Measurements from ENCODE around the gene ABCD1. TPM values are rescaled to one million over a fixed set of nuclear protein-coding genes. Genes with fewer than 3 reads are reported as not detected.

ABCD1 gene
- total and polyA plus RNA-seq, 9 of the 15 experiments (the other 6 are each of a cell fraction or from before 2014, with no cell fraction given), result 0.07 to 6.9 (median 2.2) TPM

DNA sequence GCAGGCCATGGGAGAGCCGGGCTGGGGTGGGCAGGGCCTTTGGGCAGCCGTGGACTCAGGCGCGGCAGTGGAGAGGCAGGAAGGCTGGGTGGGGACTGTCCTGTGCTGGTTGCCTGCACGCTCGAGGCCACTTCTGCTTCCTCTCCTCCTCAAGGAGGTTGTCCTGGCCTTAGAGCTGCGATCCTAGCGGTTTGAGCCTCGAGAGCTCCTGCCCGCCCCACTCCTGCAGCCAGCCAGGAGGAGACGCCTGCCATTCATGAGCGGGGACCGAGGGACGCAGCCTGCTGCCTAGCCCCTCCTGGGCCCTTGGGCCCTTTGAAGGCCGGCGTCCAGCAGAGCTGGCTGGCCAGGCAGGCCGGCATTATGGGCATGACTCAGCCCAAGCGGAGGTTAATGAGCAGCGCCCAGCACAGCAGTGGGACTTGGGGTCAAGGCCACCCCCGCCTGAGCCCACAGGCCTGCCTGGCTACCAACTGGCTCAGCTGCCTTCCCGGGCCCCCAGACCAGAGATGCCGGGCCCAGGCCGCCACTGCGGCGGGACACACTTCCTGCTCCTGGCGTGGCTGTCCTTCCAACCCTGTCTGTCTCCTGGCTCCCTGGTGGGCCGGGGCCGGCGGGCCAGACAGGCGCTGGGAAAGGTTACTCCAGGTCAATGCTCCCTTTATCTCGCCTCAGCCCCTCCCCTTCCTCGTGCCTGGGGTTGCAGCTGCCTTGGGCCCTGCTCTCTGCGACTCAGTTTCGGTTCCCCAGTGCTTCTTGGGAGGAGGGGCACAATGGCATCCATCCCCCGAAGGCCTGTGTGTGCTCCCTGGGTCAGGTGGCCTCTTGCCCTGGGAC lies 1.8 kb downstream of the ABCD1 start (continued):
- TF ChIP-seq, protein P1, sequence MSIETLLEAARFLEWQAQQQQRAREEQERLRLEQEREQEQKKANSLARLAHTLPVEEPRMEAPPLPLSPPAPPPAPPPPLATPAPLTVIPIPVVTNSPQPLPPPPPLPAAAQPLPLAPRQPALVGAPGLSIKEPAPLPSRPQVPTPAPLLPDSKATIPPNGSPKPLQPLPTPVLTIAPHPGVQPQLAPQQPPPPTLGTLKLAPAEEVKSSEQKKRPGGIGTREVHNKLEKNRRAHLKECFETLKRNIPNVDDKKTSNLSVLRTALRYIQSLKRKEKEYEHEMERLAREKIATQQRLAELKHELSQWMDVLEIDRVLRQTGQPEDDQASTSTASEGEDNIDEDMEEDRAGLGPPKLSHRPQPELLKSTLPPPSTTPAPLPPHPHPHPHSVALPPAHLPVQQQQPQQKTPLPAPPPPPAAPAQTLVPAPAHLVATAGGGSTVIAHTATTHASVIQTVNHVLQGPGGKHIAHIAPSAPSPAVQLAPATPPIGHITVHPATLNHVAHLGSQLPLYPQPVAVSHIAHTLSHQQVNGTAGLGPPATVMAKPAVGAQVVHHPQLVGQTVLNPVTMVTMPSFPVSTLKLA (conservative IDR thresholded peaks at IDR 0.05), result peak in 1 of 2 experiments; percentile 65; a peak in 1 of 4 replicates
- TF ChIP-seq, protein P2, sequence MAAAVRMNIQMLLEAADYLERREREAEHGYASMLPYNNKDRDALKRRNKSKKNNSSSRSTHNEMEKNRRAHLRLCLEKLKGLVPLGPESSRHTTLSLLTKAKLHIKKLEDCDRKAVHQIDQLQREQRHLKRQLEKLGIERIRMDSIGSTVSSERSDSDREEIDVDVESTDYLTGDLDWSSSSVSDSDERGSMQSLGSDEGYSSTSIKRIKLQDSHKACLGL (CRISPR knock-in tag; IDR thresholded peaks at IDR 0.05; ENCODE audit: borderline replicate concordance, poor library complexity, severe bottlenecking), result no peak
- TF ChIP-seq GABPA (tag; conservative IDR thresholded peaks at IDR 0.05; ENCODE audit: low read depth) (no peak), IFI16 (CRISPR knock-in tag; IDR thresholded peaks at IDR 0.05) (no peak), TEAD1 (CRISPR knock-in tag; IDR thresholded peaks at IDR 0.05) (0 out of 4 replicates have a peak, but pooled peaks of 1 of the 2 experiments have one; percentile 10), ZFPM2 (CRISPR knock-in tag; IDR thresholded peaks at IDR 0.05) (no peak), CSDE1 (IDR thresholded peaks at IDR 0.05) (no peak), ZNF224 (CRISPR knock-in tag; IDR thresholded peaks at IDR 0.05) (no peak), HMG20A (CRISPR knock-in tag; conservative IDR thresholded peaks at IDR 0.05) (no peak), SIRT6 (IDR thresholded peaks at IDR 0.05; ENCODE audit: low read depth, low read length) (no peak), ZFX (CRISPR knock-in tag; IDR thresholded peaks at IDR 0.05) (peak; percentile 92), ZNF212 (CRISPR knock-in tag; IDR thresholded peaks at IDR 0.05) (no peak), KAT8 (IDR thresholded peaks at IDR 0.05; ENCODE audit: low read depth) (no peak), NCOR1 (IDR thresholded peaks at IDR 0.05) (peak; percentile 91), SMARCB1 (IDR thresholded peaks at IDR 0.05; ENCODE audit: insufficient read length, low read depth) (no peak), TEAD2 (tag; IDR thresholded peaks at IDR 0.05) (no peak), CHD2 (IDR thresholded peaks at IDR 0.05; ENCODE audit: low read depth, low read length) (no peak), ZNF316 (IDR thresholded peaks at IDR 0.05) (peak; percentile 47; the same call in 1 of the 2 replicates), TAF1 (IDR thresholded peaks at IDR 0.05; ENCODE audit: control insufficient read depth, extremely low read depth, insufficient read depth, low read length, severe bottlenecking) (peak; percentile 11), SNRNP70 (optimal IDR thresholded peaks at IDR 0.05; ENCODE audit: low read depth, low read length) (no peak)
- TF ChIP-seq, protein P3, sequence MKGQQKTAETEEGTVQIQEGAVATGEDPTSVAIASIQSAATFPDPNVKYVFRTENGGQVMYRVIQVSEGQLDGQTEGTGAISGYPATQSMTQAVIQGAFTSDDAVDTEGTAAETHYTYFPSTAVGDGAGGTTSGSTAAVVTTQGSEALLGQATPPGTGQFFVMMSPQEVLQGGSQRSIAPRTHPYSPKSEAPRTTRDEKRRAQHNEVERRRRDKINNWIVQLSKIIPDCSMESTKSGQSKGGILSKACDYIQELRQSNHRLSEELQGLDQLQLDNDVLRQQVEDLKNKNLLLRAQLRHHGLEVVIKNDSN (CRISPR knock-in tag; IDR thresholded peaks at IDR 0.05), result 0 out of 2 replicates have a peak, but pooled peaks have one; percentile 17
- TF ChIP-seq, protein P4, sequence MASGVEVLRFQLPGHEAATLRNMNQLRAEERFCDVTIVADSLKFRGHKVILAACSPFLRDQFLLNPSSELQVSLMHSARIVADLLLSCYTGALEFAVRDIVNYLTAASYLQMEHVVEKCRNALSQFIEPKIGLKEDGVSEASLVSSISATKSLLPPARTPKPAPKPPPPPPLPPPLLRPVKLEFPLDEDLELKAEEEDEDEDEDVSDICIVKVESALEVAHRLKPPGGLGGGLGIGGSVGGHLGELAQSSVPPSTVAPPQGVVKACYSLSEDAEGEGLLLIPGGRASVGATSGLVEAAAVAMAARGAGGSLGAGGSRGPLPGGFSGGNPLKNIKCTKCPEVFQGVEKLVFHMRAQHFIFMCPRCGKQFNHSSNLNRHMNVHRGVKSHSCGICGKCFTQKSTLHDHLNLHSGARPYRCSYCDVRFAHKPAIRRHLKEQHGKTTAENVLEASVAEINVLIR (CRISPR knock-in tag; IDR thresholded peaks at IDR 0.05), result no peak
- TF ChIP-seq, protein P5, sequence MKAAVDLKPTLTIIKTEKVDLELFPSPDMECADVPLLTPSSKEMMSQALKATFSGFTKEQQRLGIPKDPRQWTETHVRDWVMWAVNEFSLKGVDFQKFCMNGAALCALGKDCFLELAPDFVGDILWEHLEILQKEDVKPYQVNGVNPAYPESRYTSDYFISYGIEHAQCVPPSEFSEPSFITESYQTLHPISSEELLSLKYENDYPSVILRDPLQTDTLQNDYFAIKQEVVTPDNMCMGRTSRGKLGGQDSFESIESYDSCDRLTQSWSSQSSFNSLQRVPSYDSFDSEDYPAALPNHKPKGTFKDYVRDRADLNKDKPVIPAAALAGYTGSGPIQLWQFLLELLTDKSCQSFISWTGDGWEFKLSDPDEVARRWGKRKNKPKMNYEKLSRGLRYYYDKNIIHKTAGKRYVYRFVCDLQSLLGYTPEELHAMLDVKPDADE (conservative IDR thresholded peaks at IDR 0.05; ENCODE audit: control insufficient read depth, low read depth, low read length), result no peak
